Uterus (tissue), 4 donors: Measurements from ENCODE around the gene C16orf89. TPM values are rescaled to one million over a fixed set of nuclear protein-coding genes. Genes with fewer than 3 reads are reported as not detected.

Source experiments
- DNase-seq, 2 donors: peaks; one replicate each; pipeline ENCODE4 v3.0.0-alpha.2; 2019 to 2020
- H3K27ac ChIP-seq, 2 donors: fragments of 200-600 bp; sonication (generic); 1 replicate in 1 of 2; 2 replicates in 1 of 2; pipeline ENCODE4 v1.5.1; 2016 to 2018
- H3K27me3 ChIP-seq, 2 donors: fragments of 200-600 bp; sonication (generic); one replicate each; pipeline ENCODE4 v1.5.1; 2018 to 2019; ENCODE audit warnings: control low read depth in 1 of 2
- H3K36me3 ChIP-seq, 2 donors: fragments of 200-600 bp; sonication (generic); one replicate each; pipeline ENCODE4 v1.5.1; 2019; ENCODE audit warnings: control low read depth in 1 of 2
- H3K4me1 ChIP-seq, 2 donors: fragments of 200-600 bp; sonication (generic); one replicate each; pipeline ENCODE4 v1.5.1; 2018 to 2019; ENCODE audit warnings: control low read depth in 1 of 2
- H3K4me3 ChIP-seq, 2 donors: fragments of 200-600 bp; sonication (generic); 1 replicate in 1 of 2; 2 replicates in 1 of 2; pipeline ENCODE4 v1.5.1; 2018 to 2019; ENCODE audit warnings: mild to moderate bottlenecking in 1 of 2
- H3K9me3 ChIP-seq, 2 donors: fragments of 200-600 bp; sonication (generic); one replicate each; pipeline ENCODE4 v1.5.1; 2019; ENCODE audit warnings: control low read depth in 1 of 2
- POLR2A ChIP-seq, 2 donors: fragments of 450-650 bp; IDR thresholded peaks; one replicate each; pipeline ENCODE4 v1.6.1; 2016; ENCODE audit warnings: antibody characterized with exemption in 2 of 2, mild to moderate bottlenecking in 1 of 2, moderate library complexity in 1 of 2
- intact Hi-C: fragments of 100-400 bp; cut with DNase I; formaldehyde crosslinking; loops from one replicate; pipeline ENCODE4 v1.15.1; 2023; ENCODE audit warnings: low total_unique reads
- total RNA-seq, 4 donors: library from RNA; depleted of rRNA in 3 of 4; stranded (reverse); fragments of >200 nt in 3 of 4; gene quantifications; one replicate each; pipeline versions ENCODE4 v1.1.0 to v1.2.4, GENCODE V29; 2014 to 2023
- TF ChIP-seq, protein P1 (sequence below), 4 experiments: fragments of 200-600 bp in 2 of 4; fragments of 450-650 bp in 2 of 4; sonication (generic) in 2 of 4; IDR thresholded peaks; one replicate each; pipeline ENCODE4 v1.5.1; 2016 to 2019; ENCODE audit warnings: antibody characterized with exemption in 4 of 4, mild to moderate bottlenecking in 2 of 4, moderate library complexity in 1 of 4
- donor health status: DM: yes; HTN: yes; CAD: no.

The C16orf89 gene
- total RNA-seq, 4 donors from 2014 or later = 0.76 to 13.1 (median 1.1) TPM; not detected in 1

DNA sequence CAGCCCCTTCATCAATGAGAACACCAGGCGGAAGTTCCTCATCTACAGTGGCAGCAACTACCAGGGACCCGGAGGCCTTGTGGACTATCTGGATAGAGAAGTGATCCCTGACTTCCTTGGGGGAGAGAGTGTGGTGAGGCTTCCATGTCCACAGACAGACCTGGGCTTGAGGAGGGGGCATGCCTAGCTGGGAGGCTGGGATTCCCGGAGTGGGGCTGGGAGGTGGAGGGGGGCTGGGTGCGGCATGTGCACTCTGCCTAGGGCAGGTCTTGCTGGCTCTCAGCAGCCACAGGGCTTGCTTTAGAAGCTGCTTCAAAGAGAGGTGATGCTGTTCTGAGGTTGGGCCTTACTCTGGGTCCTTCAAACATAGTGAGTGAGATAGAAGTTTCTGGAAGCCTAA, 59.8 kb downstream of the C16orf89 start:
- DNase-seq = no peak
- H3K27ac ChIP-seq = no peak overlapping the region
- intact Hi-C loops = no loop called here

DNA sequence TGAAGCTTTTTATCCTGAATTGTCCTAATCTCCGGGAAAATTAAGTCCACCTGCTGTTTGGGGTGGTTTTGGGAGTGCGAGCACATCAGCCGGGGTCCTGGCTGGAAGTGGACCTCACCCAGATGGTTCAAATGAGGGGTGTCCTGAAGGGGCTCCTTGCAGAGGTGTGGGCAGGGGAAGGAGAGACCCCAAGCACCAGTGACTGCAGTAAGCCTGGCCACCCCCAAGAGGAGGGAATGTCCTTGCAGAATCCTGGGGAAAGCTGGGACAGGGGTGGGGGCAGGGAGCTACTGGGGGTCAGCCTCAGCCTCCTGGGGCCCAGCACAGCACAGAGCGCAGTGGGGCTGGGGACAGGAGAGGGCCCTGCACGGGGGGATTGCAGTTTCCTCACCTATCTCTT, 61.4 kb downstream of the C16orf89 start:
- no peak overlapping the region for H3K4me3 ChIP-seq
- H3K27ac ChIP-seq = no peak overlapping the region
- intact Hi-C loops = no loop called here
- no peaks in the 10 kb centered on the region for H3K4me1 ChIP-seq
- DNase-seq = no peak
- H3K27me3 ChIP-seq = no peaks in the 10 kb centered on the region
- no peaks in the 10 kb centered on the region for H3K9me3 ChIP-seq
- no peaks in the 10 kb centered on the region for H3K36me3 ChIP-seq
- no peak for TF ChIP-seq POLR2A (IDR thresholded peaks at IDR 0.05)
- TF ChIP-seq, protein P1, sequence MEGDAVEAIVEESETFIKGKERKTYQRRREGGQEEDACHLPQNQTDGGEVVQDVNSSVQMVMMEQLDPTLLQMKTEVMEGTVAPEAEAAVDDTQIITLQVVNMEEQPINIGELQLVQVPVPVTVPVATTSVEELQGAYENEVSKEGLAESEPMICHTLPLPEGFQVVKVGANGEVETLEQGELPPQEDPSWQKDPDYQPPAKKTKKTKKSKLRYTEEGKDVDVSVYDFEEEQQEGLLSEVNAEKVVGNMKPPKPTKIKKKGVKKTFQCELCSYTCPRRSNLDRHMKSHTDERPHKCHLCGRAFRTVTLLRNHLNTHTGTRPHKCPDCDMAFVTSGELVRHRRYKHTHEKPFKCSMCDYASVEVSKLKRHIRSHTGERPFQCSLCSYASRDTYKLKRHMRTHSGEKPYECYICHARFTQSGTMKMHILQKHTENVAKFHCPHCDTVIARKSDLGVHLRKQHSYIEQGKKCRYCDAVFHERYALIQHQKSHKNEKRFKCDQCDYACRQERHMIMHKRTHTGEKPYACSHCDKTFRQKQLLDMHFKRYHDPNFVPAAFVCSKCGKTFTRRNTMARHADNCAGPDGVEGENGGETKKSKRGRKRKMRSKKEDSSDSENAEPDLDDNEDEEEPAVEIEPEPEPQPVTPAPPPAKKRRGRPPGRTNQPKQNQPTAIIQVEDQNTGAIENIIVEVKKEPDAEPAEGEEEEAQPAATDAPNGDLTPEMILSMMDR (IDR thresholded peaks at IDR 0.05) = no peak

More for the DNA sequence above, 59.8 kb downstream of the C16orf89 start:
- no peaks in the 10 kb centered on the region for H3K27me3 ChIP-seq
- no peak for TF ChIP-seq POLR2A (IDR thresholded peaks at IDR 0.05)
- TF ChIP-seq, protein P1 (IDR thresholded peaks at IDR 0.05) = no peak
- no peak overlapping the region for H3K4me3 ChIP-seq
- H3K4me1 ChIP-seq = no peaks in the 10 kb centered on the region
- H3K9me3 ChIP-seq = no peaks in the 10 kb centered on the region
- H3K36me3 ChIP-seq = no peaks in the 10 kb centered on the region

DNA sequence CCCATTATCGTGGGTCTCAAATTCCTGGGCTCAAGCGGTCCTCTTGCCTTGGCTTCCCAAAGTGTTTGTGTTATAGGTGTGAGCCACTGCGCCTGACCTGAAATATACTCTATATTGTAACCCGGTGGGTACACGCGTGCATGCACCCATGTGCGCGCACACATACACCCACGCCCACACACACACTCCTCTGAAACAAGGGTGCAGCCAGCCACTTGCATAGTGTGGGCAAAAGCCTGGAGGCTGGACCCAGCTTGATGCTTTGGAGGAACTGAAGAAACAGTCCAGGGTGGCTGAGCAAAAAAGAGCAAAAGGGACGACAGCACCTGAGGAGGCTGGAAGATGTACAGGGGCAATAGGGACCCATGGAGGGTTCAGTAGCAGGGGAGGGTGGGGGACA, 61.9 kb downstream of the C16orf89 start:
- Histone ChIP-seq H3K4me3 (no peak overlapping the region), H3K4me1 (no peaks in the 10 kb centered on the region), H3K27ac (no peak overlapping the region), H3K36me3 (no peaks in the 10 kb centered on the region), H3K9me3 (no peaks in the 10 kb centered on the region), H3K27me3 (no peaks in the 10 kb centered on the region)
- no peak for TF ChIP-seq POLR2A (IDR thresholded peaks at IDR 0.05)
- TF ChIP-seq, protein P1 (IDR thresholded peaks at IDR 0.05) = no peak
- intact Hi-C loops = no loop called here
- DNase-seq = no peak

DNA sequence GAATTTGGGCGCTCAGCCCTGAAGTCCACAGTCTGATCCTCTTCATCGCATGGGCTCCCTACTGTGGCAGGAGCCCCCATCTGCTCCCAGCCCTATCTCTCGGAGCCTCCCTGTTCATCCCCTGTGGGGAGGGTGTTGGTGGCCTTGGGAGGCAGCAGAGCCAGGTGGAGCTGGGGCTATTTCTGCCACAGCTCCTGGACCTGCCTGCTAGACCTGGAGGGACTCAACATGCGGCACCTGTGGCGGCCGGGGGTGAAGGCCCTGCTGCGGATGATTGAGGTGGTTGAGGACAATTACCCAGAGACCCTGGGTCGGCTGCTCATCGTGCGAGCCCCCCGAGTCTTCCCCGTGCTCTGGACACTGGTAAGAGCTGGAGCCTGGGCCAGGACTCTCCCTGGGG, 62.5 kb downstream of the C16orf89 start:
- no peaks in the 10 kb centered on the region for H3K4me1 ChIP-seq
- H3K36me3 ChIP-seq = no peaks in the 10 kb centered on the region
- no peak overlapping the region for H3K4me3 ChIP-seq
- TF ChIP-seq POLR2A (IDR thresholded peaks at IDR 0.05) = no peak
- TF ChIP-seq, protein P1 (IDR thresholded peaks at IDR 0.05) = no peak
- H3K9me3 ChIP-seq = no peaks in the 10 kb centered on the region
- DNase-seq = no peak
- no peaks in the 10 kb centered on the region for H3K27me3 ChIP-seq
- intact Hi-C loops = no loop called here
- no peak overlapping the region for H3K27ac ChIP-seq

DNA sequence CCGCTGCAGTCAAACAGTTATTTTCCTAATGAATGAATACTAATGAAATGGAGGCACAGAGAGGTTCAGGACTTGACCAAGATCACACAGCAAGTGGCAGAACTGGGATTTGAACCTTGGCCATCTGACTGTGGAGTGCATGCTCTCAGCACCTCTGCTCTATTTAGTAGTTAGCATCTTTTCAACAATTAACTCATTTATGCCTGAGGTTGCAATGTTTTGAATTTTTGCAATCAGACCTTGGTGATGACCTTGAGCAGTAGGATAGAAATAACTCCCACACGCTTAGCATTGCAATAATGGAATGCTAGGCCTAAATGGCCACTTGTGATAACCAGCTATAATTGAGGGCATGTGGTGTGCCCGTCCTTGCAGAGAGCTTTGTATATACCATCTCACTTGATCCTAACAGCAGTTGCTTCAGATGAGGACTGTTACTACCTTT, 63.0 kb downstream of the C16orf89 start:
- H3K27ac ChIP-seq = no peak overlapping the region
- no peaks in the 10 kb centered on the region for H3K9me3 ChIP-seq
- TF ChIP-seq, protein P1 (IDR thresholded peaks at IDR 0.05) = no peak
- TF ChIP-seq POLR2A (IDR thresholded peaks at IDR 0.05) = no peak

More for the DNA sequence above, 63.0 kb downstream of the C16orf89 start:
- Histone ChIP-seq H3K4me3 (no peak overlapping the region), H3K4me1 (no peaks in the 10 kb centered on the region), H3K27me3 (no peaks in the 10 kb centered on the region), H3K36me3 (no peaks in the 10 kb centered on the region)
- intact Hi-C loops = no loop called here
- no peak for DNase-seq
